Body of pancreas (tissue), 4 donors: ENCODE measurements around the gene RPL10A. TPM values are rescaled to one million over a fixed set of nuclear protein-coding genes. Genes with fewer than 3 reads are reported as not detected.

ENCODE experiments used
- ATAC-seq: fragments of 150-250 bp; one replicate; pipeline ENCODE4 v1.9.1; 2016
- DNase-seq, 4 donors: peaks; one replicate each; pipeline ENCODE4 v3.0.0-alpha.2; 2019
- H3K27ac ChIP-seq, 4 donors: fragments of 200-600 bp; sonication (generic); 1 replicate in 3 of 4; 2 replicates in 1 of 4; pipeline versions ENCODE4 v1.5.1 to v1.6.1; 2016 to 2019; ENCODE audit warnings: mild to moderate bottlenecking in 1 of 4, mixed read lengths in 1 of 4, moderate library complexity in 1 of 4
- H3K27me3 ChIP-seq, 2 donors: fragments of 200-600 bp; sonication (generic); one replicate each; pipeline ENCODE4 v1.6.0; 2016; ENCODE audit warnings: mild to moderate bottlenecking in 1 of 2
- H3K36me3 ChIP-seq, 2 donors: fragments of 200-600 bp; sonication (generic); replicated peaks in 1 of 2; 2 replicates each; pipeline ENCODE4 v1.5.1; 2016; ENCODE audit warnings: low read depth in 2 of 2; ENCODE audit not compliant: insufficient read depth in 1 of 2
- H3K4me1 ChIP-seq: fragments of 200-600 bp; sonication (generic); one replicate; pipeline ENCODE4 v1.6.0; 2016
- H3K4me3 ChIP-seq, 2 donors: fragments of 200-600 bp; sonication (generic); 1 replicate in 1 of 2; 2 replicates in 1 of 2; pipeline ENCODE4 v1.5.1; 2016 to 2019
- H3K9me3 ChIP-seq, 3 donors: fragments of 200-600 bp; sonication (generic); 1 replicate in 2 of 3; 2 replicates in 1 of 3; pipeline ENCODE4 v1.5.1; 2016
- CTCF ChIP-seq, 7 experiments: fragments of 450-650 bp in 4 of 7; fragments of 200-600 bp in 3 of 7; sonication (generic) in 3 of 7; IDR thresholded peaks; one replicate each; pipeline ENCODE4 v1.5.1; 2016 to 2019; ENCODE audit warnings: antibody characterized with exemption in 7 of 7
- POLR2A ChIP-seq, 3 donors: fragments of 450-650 bp; IDR thresholded peaks; one replicate each; pipeline ENCODE4 v1.6.1; 2016; ENCODE audit warnings: antibody characterized with exemption in 3 of 3, mild to moderate bottlenecking in 2 of 3
- WGBS, 2 donors: methylation state at CpG; one replicate each; pipeline ENCODE4 v1.1.5; 2017; 5-methylcytosine and 5-hydroxymethylcytosine counted together
- intact Hi-C: fragments of 100-400 bp; cut with DNase I; formaldehyde crosslinking; loops from one replicate; pipeline ENCODE4 v1.15.1; 2023
- total RNA-seq, 2 donors: library from RNA; depleted of rRNA; stranded (reverse); fragments of >200 nt; gene quantifications; one replicate each; pipeline ENCODE4 v1.1.0, GENCODE V29; 2016

RPL10A gene
- total RNA-seq, 2 donors from 2014 or later, result 563 to 782 TPM

GRCh38 chr6:35439308-35439707 lies 28.9 kb upstream of the RPL10A start:
- no peak for TF ChIP-seq CTCF (IDR thresholded peaks at IDR 0.05)
- Histone ChIP-seq H3K36me3 (no peaks in the 10 kb centered on the region), H3K4me3 (no peak overlapping the region), H3K27ac (no peak overlapping the region), H3K27me3 (no peaks in the 10 kb centered on the region), H3K9me3 (no peaks in the 10 kb centered on the region), H3K4me1 (no peaks in the 10 kb centered on the region)
- WGBS, 2 donors, result 45 to 47% methylated on average over 3 of the region's 3 CpGs
- no peak for ATAC-seq
- no peak for DNase-seq
- intact Hi-C loops, result no loop called here

DNA sequence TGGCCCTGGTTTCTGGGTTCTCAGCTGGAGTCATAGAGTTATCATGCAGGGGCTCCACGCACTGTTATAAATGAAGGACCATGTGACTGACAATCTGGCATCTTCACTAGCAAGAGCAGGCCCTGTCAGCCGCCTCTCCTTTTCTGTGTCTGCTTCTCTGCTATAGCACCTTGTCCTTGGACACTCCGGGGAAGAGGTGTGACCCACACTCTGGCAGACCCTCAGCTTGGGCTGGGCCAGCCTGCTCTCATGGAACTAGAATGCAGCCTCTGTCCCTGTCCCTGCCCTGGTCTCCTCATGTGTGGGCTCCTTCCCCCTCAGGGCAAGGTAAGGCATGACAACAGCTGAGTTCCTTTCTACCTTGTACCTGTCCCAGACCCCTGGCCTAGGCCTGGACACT lies 27.0 kb upstream of the RPL10A start:
- intact Hi-C loops, result no loop called here
- Histone ChIP-seq H3K27ac (no peak overlapping the region), H3K36me3 (no peaks in the 10 kb centered on the region), H3K27me3 (no peaks in the 10 kb centered on the region), H3K9me3 (no peaks in the 10 kb centered on the region), H3K4me1 (no peaks in the 10 kb centered on the region), H3K4me3 (no peak overlapping the region)
- no peak for ATAC-seq
- DNase-seq, result no peak
- WGBS, 2 donors, result 87 to 100% methylated on average over 1 to 3 of the region's 3 CpGs
- no peak for TF ChIP-seq CTCF (IDR thresholded peaks at IDR 0.05)
- no peak for TF ChIP-seq POLR2A (IDR thresholded peaks at IDR 0.05)

GRCh38 chr6:35441642-35442041 lies 26.6 kb upstream of the RPL10A start:
- intact Hi-C loops, result no loop called here
- ATAC-seq, result no peak
- no peak for DNase-seq
- Histone ChIP-seq H3K27me3 (no peaks in the 10 kb centered on the region), H3K36me3 (no peaks in the 10 kb centered on the region), H3K27ac (no peak overlapping the region), H3K9me3 (no peaks in the 10 kb centered on the region), H3K4me3 (no peak overlapping the region), H3K4me1 (no peaks in the 10 kb centered on the region)
- WGBS, 2 donors, result 82 to 83% methylated on average over 4 of the region's 4 CpGs
- TF ChIP-seq POLR2A (IDR thresholded peaks at IDR 0.05) (no peak), CTCF (IDR thresholded peaks at IDR 0.05) (no peak)

- TF ChIP-seq CTCF (IDR thresholded peaks at IDR 0.05) (no peak), POLR2A (IDR thresholded peaks at IDR 0.05) (no peak)
- Histone ChIP-seq H3K27me3 (no peaks in the 10 kb centered on the region), H3K36me3 (no peaks in the 10 kb centered on the region), H3K9me3 (no peaks in the 10 kb centered on the region), H3K4me3 (no peak overlapping the region), H3K27ac (no peak overlapping the region), H3K4me1 (no peaks in the 10 kb centered on the region)
- 75 to 92% methylated on average over 2 to 5 of the region's 5 CpGs for WGBS, 2 donors
- no peak for ATAC-seq
- intact Hi-C loops, result no loop called here
- no peak for DNase-seq
Observed at GRCh38 chr6:35442693-35443092, 25.5 kb upstream of the RPL10A start.

GRCh38 chr6:35443341-35444030 lies 24.7 kb upstream of the RPL10A start:
- H3K9me3 ChIP-seq, result no peaks in the 10 kb centered on the region
- intact Hi-C loops, result no loop called here
- no peaks in the 10 kb centered on the region for H3K36me3 ChIP-seq
- DNase-seq (no peak), ATAC-seq (no peak)
- WGBS, 2 donors, result 67 to 80% methylated on average over 3 to 9 of the region's 9 CpGs
- H3K4me1 ChIP-seq, result no peaks in the 10 kb centered on the region
- H3K27me3 ChIP-seq, result no peaks in the 10 kb centered on the region
- TF ChIP-seq POLR2A (IDR thresholded peaks at IDR 0.05), result no peak
- no peak for TF ChIP-seq CTCF (IDR thresholded peaks at IDR 0.05)
- H3K27ac ChIP-seq, result no peak overlapping the region
- no peak overlapping the region for H3K4me3 ChIP-seq
